ENCODE data around the gene POLR1A. TPM values are rescaled to one million over a fixed set of nuclear protein-coding genes. Genes with fewer than 3 reads are reported as not detected.

Gene POLR1A
- total RNA-seq, 3 donors from 2014 or later, result 12.4 to 19.4 (median 13.1) TPM

DNA sequence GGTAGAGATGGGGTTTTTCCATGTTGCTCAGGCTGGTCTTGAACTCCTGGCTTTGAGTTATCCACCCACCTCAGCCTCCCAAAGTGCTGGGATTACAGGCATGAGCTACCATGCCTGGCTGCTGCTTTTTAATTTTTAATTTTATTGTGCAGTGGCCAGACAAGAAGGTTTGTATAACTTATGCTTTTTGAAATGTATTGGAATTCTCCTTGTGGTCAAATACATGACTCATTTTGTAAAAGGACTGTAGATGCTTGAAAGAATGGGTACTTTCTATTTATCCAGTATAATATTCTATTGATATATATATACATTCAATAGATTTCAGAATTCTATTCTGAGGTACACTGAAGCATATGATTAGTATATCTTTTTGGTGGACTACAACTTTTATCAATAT, 134.3 kb downstream of the POLR1A start:
- H3K27ac ChIP-seq, result no peak overlapping the region
- intact Hi-C loops (cut with DNase I; ENCODE audit: low total_unique reads), result no loop called here
- H3K36me3 ChIP-seq, result no peaks in the 10 kb centered on the region
- no peaks in the 10 kb centered on the region for H3K27me3 ChIP-seq
- H3K4me3 ChIP-seq, result no peak overlapping the region
- TF ChIP-seq POLR2AphosphoS5 (IDR thresholded peaks at IDR 0.05) (no peak), POLR2A (IDR thresholded peaks at IDR 0.05) (no peak)
- TF ChIP-seq, protein P1, sequence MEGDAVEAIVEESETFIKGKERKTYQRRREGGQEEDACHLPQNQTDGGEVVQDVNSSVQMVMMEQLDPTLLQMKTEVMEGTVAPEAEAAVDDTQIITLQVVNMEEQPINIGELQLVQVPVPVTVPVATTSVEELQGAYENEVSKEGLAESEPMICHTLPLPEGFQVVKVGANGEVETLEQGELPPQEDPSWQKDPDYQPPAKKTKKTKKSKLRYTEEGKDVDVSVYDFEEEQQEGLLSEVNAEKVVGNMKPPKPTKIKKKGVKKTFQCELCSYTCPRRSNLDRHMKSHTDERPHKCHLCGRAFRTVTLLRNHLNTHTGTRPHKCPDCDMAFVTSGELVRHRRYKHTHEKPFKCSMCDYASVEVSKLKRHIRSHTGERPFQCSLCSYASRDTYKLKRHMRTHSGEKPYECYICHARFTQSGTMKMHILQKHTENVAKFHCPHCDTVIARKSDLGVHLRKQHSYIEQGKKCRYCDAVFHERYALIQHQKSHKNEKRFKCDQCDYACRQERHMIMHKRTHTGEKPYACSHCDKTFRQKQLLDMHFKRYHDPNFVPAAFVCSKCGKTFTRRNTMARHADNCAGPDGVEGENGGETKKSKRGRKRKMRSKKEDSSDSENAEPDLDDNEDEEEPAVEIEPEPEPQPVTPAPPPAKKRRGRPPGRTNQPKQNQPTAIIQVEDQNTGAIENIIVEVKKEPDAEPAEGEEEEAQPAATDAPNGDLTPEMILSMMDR (IDR thresholded peaks at IDR 0.05), result no peak
- DNase-seq (ENCODE audit: low spot score in 2 of 2), result no peak
- H3K4me1 ChIP-seq, result no peaks in the 10 kb centered on the region
- no peaks in the 10 kb centered on the region for H3K9me3 ChIP-seq

Other genes with a start within 250 kb of the POLR1A start
- gene ST3GAL5, start 216.9 kb downstream of the POLR1A start, total RNA-seq, result 10 to 100 TPM; 20.8 to 52.5 (median 29.5) TPM
- gene PTCD3, start 349 bp upstream of the POLR1A start, total RNA-seq, result 100 to 1,000 TPM in 1 of 3 donors, 10 to 100 TPM in 2; 70.1 to 126 (median 99.1) TPM
- gene IMMT, start 89.6 kb upstream of the POLR1A start, total RNA-seq, result 10 to 100 TPM; 44.8 to 56.1 (median 48.2) TPM
- gene MRPL35, start 93.6 kb upstream of the POLR1A start, total RNA-seq, result 10 to 100 TPM; 16.8 to 21.0 (median 21.0) TPM
- 1 to 10 TPM in 2 of 3 donors, under 1 TPM in 1; 0.32 to 3.8 (median 1.3) TPM for gene REEP1, start 231.7 kb upstream of the POLR1A start, total RNA-seq